NCI-H1417 treated with DMSO at 0.1 percent for 48 hours (cell line): ENCODE measurements around the gene XBP1.
"Not testable (repeated sequence)": the region's sequence is repeated elsewhere in the genome, so short reads cannot be mapped to it uniquely, and the experiment has no call there.

ENCODE experiments used
- DNase-seq: peaks from one replicate; lab custom pipeline; 2025; lab: John Stamatoyannopoulos, UW

Gene XBP1

DNA sequence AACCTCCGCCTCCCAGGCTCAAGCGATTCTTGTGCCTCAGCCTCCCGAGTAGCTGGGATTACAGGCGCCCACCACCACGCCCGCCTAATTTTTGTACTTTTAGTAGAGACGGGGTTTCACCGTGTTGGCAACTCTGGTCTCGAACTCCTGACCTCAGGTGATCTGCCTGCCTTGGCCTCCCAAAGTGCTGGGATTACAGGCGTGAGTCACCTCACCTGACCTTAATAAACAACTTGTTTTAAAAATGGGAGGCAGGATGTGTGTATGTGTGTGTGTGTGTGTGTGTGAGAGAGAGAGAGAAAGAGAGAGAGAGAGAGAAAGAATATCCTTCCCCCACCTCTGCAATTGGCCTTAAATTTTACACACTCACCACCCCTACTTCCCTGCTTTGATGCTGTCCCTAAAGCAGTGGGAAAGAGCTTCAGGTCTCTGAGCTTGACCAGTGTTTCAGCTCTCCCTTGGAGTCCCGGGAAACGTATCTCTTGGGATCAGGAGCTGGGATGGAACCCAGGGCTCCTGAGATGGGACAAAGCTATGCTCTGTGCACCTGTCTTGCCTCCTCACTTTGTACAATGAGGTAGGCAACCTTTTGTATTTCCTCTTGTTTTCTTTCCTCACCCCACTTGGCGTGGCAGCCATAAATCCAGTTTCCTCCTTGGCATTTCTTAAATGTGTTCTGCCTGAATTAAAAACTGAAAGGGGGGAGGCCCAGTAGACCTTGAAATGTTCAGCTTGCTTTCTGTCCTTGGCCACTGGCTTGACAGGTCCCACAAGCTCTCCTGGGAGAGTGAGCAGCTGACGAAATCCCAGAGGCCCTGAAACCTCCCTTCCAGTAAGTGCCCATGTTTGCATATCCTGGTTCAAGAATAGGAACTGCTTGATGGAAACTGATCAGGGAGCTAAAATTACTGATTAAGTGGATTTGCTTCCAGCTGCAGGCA is 17.8 kb upstream of the XBP1 start:
- no peak for DNase-seq

DNA sequence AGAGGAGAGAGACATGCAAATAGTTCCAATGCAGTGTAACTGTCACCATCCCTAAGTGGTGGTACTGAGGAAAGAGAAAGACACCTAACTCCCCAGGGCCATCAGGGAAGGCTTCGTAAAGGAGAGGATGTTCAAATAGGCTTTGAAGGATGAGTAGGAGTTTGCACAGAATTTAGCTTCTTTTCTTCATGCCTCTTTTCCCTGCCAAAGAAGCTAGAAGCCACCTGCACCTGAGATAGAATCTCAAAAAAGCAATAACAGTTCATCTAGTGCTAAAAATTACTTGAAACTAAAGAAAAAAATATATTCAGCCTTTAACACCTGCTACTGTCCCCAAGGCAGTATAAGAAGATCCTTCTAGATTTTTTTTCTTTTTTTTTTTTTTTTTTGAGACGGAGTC is 16.7 kb upstream of the XBP1 start:
- no peak for DNase-seq

DNA sequence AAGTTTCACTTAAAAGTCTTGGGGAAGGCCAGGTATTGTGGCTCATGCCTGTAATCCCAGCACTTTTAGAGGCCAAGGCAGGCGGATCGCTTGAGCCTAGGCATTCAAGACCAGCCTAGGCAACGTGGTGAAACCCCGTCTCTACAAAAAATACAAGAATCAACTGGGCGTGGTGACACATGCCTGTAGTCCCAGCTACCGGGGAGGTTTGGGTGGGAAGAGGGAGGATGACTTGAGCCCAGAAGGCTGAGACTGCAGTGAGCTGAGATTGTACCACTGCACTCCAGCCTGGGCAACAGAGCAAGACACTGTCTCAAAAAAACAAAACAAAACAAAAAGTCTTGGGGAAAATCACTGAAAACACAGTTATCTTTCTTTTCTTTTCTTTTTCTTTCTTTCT is 15.4 kb upstream of the XBP1 start:
- DNase-seq = no peak

DNA sequence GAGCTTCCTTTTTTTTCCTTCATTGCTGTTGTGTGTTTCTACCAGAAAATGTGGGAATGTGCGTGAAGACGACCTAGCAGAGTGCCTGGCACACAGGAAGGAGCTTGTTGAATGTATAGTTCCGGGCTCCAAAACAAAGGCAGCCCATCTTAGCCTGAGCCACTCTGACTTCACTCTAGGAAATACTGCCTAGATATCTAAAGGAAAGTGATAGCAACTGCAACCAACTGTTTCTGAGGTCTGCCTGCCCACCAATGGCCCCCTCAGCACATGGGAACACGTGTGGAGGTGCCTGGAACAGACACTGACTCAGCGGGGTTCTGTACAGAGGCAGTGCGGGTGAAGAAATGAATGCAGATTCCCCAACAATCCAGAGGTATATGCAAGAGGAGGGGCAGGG is 14.7 kb upstream of the XBP1 start:
- no peak for DNase-seq

DNA sequence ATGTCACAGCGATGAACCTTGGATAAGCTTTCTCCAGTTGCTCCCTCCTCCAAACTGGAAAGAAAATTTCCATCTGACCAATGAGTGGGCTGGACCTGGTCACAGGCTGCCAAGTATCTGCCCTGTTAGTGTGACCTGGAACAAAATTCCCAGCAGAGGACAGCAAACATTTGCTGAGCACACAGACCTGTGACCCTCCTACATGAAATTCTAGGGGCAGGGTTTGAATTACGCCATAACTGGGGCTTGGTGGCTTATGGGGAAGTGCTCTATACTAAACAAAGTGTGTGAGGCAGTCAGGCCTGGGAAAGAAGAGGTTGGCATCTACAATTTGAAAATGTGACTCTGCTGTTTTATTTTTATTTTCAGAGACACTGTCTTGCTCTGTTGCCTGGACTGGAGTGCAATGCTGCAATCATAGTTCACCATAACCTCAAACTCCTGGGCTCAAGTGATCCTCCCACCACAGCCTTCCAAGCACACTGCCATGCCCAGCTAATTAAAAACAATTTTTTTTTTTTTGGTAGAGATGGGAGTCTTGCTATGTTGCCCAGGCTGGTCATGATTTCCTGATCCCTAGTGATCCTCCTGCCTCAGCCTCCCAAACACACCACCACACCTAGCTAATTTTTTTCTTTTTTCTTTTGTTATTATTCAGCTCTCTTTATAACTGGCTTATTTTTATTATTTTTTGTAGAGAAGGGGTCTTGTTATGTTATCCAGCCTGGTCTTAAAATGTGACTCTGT is 13.6 kb upstream of the XBP1 start:
- DNase-seq = no peak

DNA sequence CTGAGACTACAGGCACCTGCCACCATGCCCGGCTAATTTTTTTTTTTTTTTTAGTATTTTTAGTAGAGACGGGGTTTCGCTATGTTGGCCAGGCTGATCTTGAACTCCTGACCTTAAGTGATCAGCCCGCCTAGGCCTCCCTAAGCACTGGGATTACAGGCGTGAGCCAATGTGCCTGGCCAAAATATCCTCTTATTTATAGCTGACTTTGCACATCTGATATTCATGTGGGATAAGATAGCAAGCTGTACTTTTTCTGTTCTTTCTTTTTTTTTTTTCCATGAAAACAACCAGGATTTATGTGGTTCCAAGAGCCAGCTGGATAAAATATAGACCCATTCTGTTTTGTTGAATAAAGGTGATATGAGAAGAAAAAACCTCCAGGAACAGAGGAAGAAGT is 12.1 kb upstream of the XBP1 start:
- DNase-seq = no peak

DNA sequence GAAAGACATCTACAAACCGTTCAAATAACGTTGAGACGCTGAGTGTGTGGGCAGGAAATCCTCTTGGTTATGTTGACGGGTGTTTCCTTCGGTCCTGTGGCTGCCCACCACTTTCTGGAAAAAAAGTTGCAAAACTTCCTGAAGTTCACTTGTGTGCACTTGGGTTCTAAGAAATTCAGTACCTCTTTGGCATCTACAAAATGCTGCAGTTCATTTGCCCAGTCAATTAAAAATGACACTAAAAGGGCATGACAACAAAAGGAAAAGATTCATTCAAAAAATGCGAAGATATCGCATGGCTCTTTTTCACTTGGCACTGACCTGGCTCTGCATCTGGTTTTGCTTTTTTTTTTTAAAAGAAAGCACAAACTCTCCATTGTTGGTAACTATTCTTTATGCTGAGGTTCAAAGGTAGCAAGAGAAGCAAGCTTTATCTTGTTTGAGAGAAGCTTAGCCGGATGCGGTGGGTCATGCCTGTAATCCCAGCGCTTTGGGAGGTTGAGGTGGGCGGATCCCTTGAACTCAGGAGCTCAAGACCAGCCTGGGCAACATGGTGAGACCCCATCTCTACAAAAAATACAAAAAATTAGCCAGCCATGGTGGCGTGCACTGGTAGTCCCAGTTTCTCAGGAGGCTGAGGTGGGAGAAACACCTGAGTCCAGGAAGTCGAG is 10.6 kb upstream of the XBP1 start:
- no peak for DNase-seq

DNA sequence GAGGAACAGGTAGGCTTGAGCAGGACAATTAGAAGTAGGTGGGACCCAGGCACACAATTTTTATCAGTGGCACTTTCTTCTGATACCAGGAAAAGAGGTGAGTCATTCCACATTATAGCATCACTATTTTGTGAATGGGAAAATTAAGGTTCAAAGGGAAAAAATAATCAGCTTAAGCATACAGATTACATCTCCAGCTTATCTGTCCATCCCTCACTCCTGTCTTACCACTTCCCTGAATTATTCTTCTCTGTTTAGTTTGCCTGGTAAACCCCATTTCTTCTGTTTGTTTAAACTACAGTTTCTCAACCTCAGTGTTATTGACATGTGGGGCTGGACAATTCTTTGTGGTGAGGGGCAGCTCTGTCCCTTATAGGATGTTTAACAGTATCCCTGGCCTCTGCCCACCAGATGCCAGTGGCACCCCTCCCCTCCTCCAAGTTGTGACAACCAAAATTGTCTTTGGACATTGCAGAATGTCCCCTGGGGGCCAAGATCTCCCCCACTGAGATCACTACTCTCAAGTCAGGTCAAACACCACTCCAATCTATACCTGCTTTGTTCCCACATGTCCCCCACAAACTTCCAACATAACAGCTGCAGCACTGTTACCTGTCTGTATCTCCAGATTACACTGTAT is 8.5 kb upstream of the XBP1 start:
- no peak for DNase-seq

DNA sequence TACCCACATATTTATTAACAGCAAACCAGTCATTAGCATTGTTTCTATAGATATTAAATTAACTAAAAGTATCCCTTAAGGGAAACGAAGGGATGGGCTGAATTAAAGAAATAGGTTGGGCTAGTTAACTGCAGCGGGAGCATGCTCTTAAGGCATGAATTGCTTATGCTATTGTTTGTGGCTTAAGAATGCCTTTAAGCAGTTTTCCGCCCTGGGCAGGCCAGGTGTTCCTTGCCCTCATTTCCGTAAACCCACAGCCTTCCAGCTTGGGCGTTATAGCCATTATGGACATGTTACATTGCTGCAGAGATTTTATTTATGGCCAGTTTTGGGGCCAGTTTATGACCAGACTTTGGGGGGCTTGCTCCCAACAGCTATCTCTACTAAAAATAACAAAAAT is 5.1 kb upstream of the XBP1 start:
- not testable (repeated sequence) for DNase-seq

DNA sequence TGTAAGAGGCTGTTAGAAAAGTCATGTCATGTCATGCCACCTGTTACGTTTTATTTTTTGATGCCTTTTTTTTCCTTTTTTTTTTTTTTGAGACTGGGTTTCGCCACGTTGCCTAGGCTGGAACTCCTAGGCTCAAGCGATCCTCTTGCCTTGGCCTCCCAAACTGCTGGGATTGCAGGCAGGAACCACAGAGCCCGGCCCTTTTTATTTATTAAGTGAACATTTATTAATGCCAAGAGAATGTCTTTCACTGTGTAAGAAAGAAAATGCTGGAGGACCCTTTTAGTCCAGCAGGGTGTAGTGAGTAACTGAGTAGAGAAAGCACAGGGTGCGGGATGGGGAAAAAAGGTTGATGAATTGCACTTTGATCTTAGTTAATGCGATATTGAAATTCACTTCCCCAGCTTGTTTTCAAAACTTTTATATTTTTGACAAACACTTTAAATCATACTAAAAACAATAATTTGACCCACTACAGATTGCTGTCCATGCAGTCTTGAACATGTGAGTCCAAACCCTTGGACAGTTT is 2.3 kb upstream of the XBP1 start:
- no peak for DNase-seq

DNA sequence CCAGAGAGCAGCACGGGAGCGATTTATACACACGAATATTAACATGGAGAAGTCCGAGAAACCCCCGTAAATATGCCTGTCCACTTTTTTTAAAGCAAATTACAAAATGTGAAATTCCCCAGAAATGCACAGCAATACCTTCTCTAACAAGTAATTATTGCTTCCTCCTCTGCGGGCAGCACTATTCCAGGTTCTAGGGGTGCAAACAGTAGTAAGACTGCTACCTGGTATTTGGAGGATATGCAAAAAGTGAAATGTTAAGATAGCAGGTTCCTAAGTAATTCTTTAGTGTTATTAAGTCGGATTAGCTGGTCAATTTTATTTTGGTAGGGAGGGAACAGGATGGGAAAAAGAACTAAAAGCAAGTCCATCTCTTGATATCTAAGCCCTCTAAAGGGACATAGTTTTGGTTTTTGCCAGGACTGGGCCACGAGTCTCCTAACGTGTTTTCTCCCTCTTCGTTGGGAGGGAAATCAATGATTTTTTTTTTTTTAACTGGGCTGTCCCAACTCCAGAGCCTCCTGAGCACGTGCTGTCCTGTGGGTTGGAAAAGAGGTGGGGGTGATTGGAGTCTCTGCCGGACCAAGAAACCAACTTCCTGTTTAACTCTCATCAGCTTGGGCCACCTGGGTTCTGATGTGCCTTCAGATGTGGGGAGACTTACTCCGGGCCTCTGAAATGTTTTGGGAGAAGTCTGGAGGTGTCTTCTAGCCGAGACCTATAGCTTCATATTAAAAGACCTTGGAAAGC is 1.7 kb upstream of the XBP1 start:
- DNase-seq = no peak

DNA sequence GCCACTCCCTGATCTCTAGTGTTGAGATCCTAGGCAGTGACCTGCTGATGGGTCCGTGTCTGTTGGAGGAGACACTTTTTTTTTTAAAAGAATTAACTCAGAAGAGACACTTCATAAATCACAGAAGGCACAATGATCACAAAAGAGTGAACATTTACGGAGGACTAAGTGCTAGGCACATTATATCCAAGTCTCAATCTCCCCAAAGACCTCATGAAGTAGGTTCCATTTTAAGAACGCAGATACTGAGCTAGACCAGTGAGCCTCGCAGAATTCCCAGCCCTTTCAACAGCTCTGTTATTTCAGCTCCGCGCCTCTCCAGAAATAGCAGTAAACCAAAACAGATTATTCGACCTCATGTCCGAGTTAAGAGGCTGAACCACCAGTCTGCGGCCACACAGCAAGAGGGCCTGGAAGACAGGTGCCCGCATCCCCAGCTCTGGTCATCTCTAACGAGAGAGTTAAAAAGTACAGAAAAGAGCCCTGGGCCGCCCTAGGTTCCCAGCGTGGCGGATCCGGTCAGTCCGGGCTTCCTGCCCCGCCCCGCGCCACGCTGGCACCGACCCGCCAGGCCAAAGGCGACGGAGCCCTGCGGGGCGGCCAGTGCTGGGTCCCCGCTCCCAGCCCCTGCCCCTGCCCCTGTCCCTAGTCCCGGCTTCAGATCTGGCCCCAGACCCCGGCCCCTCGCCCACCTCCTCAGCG is 612 bp downstream of the XBP1 start:
- DNase-seq = no peak

DNA sequence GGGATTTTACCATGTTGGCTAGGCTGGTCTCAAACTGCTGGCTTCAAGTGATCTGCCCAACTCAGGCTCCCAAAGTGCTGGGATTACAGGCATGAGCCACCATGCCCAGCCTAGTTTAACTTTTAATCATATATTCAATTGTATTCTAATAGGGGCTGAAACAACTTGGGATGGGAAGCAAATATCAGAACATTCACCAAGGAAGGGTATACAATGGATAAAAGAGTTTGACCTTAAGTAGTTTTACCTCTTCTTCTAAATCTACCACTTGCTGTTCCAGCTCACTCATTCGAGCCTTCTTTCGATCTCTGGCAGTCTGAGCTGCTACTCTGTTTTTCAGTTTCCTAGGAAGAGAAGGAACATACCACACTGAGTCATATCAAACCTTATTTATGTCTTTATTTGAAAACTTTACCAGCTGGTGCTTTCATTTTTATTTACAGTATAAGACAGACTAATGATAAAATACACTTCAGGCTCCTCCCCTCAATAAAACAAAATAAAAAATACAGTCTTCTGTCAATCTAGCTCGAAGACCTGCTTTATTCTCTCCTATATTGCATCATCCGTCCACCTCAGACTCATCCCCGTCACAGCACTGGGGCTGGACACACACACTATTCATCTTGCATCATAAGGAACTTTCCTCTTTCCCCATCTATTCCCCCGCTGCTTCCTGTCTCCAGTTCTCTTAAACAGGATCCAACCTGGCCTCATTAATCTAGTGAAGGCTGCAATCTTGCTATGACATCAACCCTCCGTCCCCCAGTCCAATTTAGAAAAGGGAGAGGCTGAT is 1.4 kb downstream of the XBP1 start:
- DNase-seq = no peak

DNA sequence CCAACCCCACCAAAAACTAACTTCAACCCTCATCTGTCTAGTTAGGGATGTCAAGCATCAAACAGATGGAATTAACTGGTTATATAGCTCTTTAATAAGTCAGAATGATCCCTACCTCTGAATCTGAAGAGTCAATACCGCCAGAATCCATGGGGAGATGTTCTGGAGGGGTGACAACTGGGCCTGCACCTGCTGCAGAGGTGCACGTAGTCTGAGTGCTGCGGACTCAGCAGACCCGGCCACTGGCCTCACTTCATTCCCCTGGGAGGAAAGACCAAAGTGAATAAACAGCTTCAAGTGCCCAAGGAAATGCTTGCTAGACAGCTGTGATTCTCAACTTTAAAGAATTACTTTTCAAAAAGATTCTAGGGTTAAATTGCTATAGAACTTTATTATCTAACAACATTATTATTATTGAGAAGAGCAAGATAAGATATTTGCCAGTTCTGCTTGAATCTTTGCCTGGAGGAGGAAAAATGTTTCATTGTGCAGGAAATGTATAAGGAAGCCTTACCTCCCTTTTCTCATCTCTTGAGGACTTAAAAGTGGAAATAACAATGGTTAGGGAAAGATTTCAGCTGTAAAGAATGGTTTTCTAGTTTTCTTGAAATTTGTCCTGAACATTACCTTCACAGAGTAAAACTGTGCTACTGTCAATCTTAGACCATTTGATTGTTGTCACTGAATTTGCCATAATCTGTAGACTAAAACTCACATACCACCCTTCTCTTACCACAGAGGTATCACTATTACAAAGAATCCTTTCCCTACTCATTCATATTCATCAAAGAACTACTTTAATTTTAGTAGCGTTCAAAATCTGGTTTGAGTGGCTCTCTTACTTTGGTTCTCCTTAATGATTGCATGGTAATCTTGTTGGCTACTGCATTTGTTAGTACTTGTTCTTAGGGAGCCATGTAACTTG is 4.2 kb downstream of the XBP1 start:
- no peak for DNase-seq

DNA sequence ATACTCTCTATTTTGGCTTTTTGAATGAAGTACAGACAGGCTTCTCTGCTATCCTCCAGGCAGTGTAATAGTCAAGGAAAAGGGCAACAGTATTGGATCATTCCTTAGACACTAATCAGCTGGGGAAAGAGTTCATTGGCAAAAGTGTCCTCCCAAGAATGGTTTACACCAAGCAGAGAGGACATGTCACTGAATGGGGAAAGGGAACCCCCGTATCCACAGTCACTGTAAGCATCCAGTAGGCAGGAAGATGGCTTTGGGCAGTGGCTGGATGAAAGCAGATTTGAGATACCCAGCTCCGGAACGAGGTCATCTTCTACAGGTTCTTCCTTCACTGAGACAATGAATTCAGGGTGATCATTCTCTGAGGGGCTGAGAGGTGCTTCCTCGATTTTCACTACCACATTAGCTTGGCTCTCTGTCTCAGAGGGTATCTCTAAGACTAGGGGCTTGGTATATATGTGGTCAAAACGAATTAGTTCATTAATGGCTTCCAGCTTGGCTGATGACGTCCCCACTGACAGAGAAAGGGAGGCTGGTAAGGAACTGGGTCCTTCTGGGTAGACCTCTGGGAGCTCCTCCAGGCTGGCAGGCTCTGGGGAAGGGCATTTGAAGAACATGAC is 5.2 kb downstream of the XBP1 start:
- no peak for DNase-seq

DNA sequence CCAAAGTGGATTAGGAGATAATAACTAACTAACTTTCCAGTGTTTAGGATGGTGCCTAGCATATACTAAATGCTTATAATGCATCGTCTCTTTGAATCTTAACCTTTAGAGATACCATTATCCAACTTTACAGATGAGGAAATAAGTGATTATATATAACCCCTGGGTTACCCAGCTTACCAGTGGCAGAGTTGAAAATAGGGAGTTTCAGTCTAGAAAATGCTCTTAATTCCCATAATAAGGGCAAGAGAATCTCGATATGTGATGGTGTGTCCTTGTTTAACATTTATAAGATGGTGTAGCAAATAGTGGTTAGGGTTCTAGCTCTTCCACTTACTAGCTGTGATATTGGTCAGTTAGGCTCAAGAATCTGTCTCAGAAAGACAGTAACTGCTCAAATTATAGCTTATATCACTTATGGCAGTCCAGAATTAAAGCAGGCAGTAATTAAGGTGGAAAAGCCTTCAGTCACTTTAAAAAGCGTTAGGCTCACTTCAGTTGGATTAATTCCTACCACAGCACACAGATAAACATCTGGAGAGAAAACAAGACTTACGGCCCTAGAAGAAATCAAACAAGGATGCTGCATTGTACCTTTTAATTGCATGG is 6.3 kb downstream of the XBP1 start:
- no peak for DNase-seq

DNA sequence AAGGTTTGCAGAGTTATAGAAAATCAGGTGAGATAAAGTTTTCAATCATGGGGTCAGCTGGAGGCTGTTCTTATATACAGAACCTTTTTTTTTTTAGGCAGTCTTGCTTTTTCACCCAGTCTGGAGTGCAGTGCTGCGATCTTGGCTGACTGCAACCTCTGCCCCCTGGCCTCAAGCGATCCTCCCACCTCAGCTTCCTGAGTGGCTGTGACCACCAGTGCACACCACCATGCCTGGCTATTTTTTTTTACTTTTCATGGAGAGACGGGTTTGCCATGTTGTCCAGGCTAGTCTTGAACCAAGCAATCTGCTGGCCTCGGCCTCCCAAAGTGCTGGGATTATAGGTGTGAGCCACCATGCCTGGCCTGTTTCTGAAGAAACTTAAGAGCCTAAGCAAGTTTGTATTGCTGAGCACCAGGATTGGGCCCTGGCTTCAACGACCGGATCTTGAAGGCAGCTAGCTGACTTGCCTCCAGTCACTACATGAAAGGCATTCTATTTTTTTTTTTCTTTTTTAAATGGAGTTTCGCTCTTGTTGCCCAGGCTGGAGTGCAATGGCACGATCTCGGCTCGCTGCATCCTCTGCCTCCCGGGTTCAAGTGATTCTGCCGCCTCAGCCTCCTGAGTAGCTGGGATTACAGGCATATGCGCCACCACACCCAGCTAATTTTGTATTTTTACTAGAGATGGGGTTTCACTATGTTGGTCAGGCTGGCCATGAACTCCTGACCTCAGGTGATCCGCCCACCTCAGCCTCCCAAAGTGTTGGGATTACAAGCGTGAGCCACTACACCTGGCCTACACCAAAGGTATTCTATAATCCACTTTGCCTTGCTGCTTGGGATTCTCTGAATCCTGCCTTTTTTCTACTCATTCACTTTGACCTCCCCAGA is 7.6 kb downstream of the XBP1 start:
- DNase-seq = no peak
